ENCODE results near the gene HDAC9.
A peak's percentile ranks its signal among the peaks of the same experiment; 100 is the strongest.

Gene HDAC9

GRCh38 chr7:18558503-18558902 lies 63.0 kb downstream of the HDAC9 start:
- DNase-seq: no peak

GRCh38 chr7:18558910-18559309 lies 63.4 kb downstream of the HDAC9 start:
- DNase-seq: no peak

GRCh38 chr7:18559756-18560155 lies 64.2 kb downstream of the HDAC9 start:
- DNase-seq: no peak

- DNase-seq: no peak
Measured at GRCh38 chr7:18564779-18565178, 69.2 kb downstream of the HDAC9 start.

GRCh38 chr7:18565337-18565736 lies 69.8 kb downstream of the HDAC9 start:
- no peak for DNase-seq

GRCh38 chr7:18566205-18566604 lies 70.7 kb downstream of the HDAC9 start:
- DNase-seq: no peak

- no peak for DNase-seq
Measured at GRCh38 chr7:18566829-18567228, 71.3 kb downstream of the HDAC9 start.

GRCh38 chr7:18570441-18570840 lies 74.9 kb downstream of the HDAC9 start:
- DNase-seq: no peak

GRCh38 chr7:18570890-18571478 lies 75.4 kb downstream of the HDAC9 start:
- no peak for DNase-seq

- DNase-seq: no peak
Measured at GRCh38 chr7:18572154-18572553, 76.6 kb downstream of the HDAC9 start.

GRCh38 chr7:18572885-18573284 lies 77.3 kb downstream of the HDAC9 start:
- no peak for DNase-seq

GRCh38 chr7:18573410-18574234 lies 78.1 kb downstream of the HDAC9 start:
- DNase-seq: no peak

- DNase-seq: no peak
Measured at GRCh38 chr7:18574235-18574540, 78.6 kb downstream of the HDAC9 start.

- no peak for DNase-seq
Measured at GRCh38 chr7:18574676-18575075, 79.1 kb downstream of the HDAC9 start.

GRCh38 chr7:18575622-18576572 lies 80.3 kb downstream of the HDAC9 start:
- DNase-seq: no peak

GRCh38 chr7:18577096-18577771 lies 81.7 kb downstream of the HDAC9 start:
- no peak for DNase-seq

- DNase-seq: no peak
Measured at GRCh38 chr7:18579698-18580097, 84.1 kb downstream of the HDAC9 start.

- DNase-seq: no peak
Measured at GRCh38 chr7:18580950-18581349, 85.4 kb downstream of the HDAC9 start.

- DNase-seq: no peak
Measured at GRCh38 chr7:18583305-18583704, 87.8 kb downstream of the HDAC9 start.

GRCh38 chr7:18590241-18590640 lies 94.7 kb downstream of the HDAC9 start:
- no peak for DNase-seq

GRCh38 chr7:18590744-18591340 lies 95.3 kb downstream of the HDAC9 start:
- peak; percentile 31 for DNase-seq

GRCh38 chr7:18593602-18594279 lies 98.2 kb downstream of the HDAC9 start:
- no peak for DNase-seq

All from activated CD4-positive, alpha-beta T cell treated with anti-CD3 and anti-CD28 coated beads, Interleukin-2, amount 50 U/mL, for 16 hours (primary cell).